Esophagus squamous epithelium (tissue), 5 donors: ENCODE measurements around the gene PDLIM3. TPM values are rescaled to one million over a fixed set of nuclear protein-coding genes. Genes with fewer than 3 reads are reported as not detected.

ENCODE experiments used
- DNase-seq: peaks from one replicate; lab custom pipeline; 2025; lab: John Stamatoyannopoulos, UW
- H3K27ac ChIP-seq, 4 donors: fragments of 200-600 bp; sonication (generic); one replicate each; pipeline ENCODE4 v1.5.1; 2016 to 2019; ENCODE audit warnings: mild to moderate bottlenecking in 1 of 4
- H3K27me3 ChIP-seq, 4 donors: fragments of 200-600 bp; sonication (generic); 1 replicate in 3 of 4; 2 replicates in 1 of 4; pipeline versions ENCODE4 v1.5.1 to v1.6.0; 2017 to 2021; ENCODE audit warnings: antibody characterized with exemption in 1 of 4
- H3K36me3 ChIP-seq, 3 donors: fragments of 200-600 bp; sonication (generic); one replicate each; pipeline ENCODE4 v1.5.1; 2016 to 2019
- H3K4me1 ChIP-seq, 3 donors: fragments of 200-600 bp; sonication (generic); one replicate each; pipeline ENCODE4 v1.5.1; 2017 to 2019
- H3K4me3 ChIP-seq, 4 donors: fragments of 200-600 bp; sonication (generic); 1 replicate in 3 of 4; 2 replicates in 1 of 4; pipeline ENCODE4 v1.5.1; 2016 to 2019; ENCODE audit warnings: mild to moderate bottlenecking in 2 of 4, moderate library complexity in 1 of 4
- H3K9me3 ChIP-seq, 3 donors: fragments of 200-600 bp; sonication (generic); one replicate each; pipeline ENCODE4 v1.5.1; 2016 to 2019
- POLR2A ChIP-seq, 4 donors: fragments of 450-650 bp; IDR thresholded peaks; one replicate each; pipeline ENCODE4 v1.6.1; 2017; ENCODE audit warnings: antibody characterized with exemption in 4 of 4, mild to moderate bottlenecking in 4 of 4, moderate library complexity in 3 of 4
- WGBS, 2 donors: methylation state at CpG; one replicate each; pipeline ENCODE4 v1.1.5; 2018; 5-methylcytosine and 5-hydroxymethylcytosine counted together
- intact Hi-C: fragments of 100-400 bp; cut with DNase I; formaldehyde crosslinking; loops from one replicate; pipeline ENCODE4 v1.15.0; 2022
- total RNA-seq, 4 donors: library from RNA; depleted of rRNA; stranded (reverse); fragments of >200 nt; gene quantifications; one replicate each; pipeline ENCODE4 v1.1.0, GENCODE V29; 2016
- TF ChIP-seq, protein P1 (sequence below), 6 experiments: fragments of 450-650 bp in 4 of 6; fragments of 200-600 bp in 2 of 6; sonication (generic) in 2 of 6; IDR thresholded peaks; one replicate each; pipeline ENCODE4 v1.5.1; 2016 to 2019; ENCODE audit warnings: antibody characterized with exemption in 6 of 6, mild to moderate bottlenecking in 4 of 6, moderate library complexity in 4 of 6
- donor health status: DM: yes; HTN: yes; CAD: no.

PDLIM3 gene
- total RNA-seq, 4 donors from 2014 or later: 13.9 to 322 (median 44.6) TPM

DNA sequence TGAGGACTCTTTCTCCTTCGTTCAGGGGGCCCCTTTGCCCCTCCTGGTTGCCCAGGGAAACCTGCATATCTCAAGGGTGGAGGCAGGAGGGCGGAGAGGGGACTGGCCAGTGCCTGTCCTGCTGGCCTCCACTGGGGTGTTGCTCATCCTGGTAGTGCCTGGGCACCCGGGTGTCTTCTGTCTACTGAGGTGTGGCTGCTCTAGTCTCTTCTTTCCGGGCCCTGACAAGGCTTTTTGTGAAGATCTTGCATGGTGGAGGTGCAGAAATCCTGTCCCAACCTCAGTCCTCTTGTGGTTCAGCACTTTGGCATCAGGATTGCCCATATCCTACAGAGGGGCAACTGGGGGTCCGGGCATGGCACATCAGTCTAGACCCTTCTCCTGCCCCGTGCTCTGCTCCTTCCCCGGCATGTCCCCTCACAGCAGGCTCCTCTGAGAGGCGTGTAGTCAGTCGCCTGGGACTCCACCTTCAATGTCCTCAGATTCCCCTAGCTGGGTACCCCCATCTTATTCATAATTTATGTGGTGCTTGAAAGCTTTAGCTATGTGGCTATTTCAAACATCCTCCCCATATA lies 65.6 kb downstream of the PDLIM3 start:
- WGBS, 2 donors: 75 to 81% methylated on average over 9 of the region's 9 CpGs
- H3K27me3 ChIP-seq: no peaks in the 10 kb centered on the region
- peaks cover 0 to 21% (median 7%) of the 10 kb centered on the region in 3 donors for H3K4me1 ChIP-seq
- intact Hi-C loops: loop anchor here (5.0 kb wide), 1 partner anchor 128 kb away; no protein-coding TSS in a partner anchor
- TF ChIP-seq, protein P1, sequence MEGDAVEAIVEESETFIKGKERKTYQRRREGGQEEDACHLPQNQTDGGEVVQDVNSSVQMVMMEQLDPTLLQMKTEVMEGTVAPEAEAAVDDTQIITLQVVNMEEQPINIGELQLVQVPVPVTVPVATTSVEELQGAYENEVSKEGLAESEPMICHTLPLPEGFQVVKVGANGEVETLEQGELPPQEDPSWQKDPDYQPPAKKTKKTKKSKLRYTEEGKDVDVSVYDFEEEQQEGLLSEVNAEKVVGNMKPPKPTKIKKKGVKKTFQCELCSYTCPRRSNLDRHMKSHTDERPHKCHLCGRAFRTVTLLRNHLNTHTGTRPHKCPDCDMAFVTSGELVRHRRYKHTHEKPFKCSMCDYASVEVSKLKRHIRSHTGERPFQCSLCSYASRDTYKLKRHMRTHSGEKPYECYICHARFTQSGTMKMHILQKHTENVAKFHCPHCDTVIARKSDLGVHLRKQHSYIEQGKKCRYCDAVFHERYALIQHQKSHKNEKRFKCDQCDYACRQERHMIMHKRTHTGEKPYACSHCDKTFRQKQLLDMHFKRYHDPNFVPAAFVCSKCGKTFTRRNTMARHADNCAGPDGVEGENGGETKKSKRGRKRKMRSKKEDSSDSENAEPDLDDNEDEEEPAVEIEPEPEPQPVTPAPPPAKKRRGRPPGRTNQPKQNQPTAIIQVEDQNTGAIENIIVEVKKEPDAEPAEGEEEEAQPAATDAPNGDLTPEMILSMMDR (IDR thresholded peaks at IDR 0.05): no peak
- TF ChIP-seq POLR2A (IDR thresholded peaks at IDR 0.05): no peak
- DNase-seq: no peak
- no peak overlapping the region for H3K27ac ChIP-seq
- H3K36me3 ChIP-seq: no peaks in the 10 kb centered on the region
- no peaks in the 10 kb centered on the region for H3K9me3 ChIP-seq
- H3K4me3 ChIP-seq: no peak overlapping the region

GRCh38 chr4:185468999-185469398 lies 66.3 kb downstream of the PDLIM3 start:
- H3K4me3 ChIP-seq: no peak overlapping the region
- H3K36me3 ChIP-seq: no peaks in the 10 kb centered on the region
- H3K27ac ChIP-seq: no peak overlapping the region
- peaks cover 0 to 21% (median 7%) of the 10 kb centered on the region in 3 donors for H3K4me1 ChIP-seq
- intact Hi-C loops: no loop called here
- DNase-seq: no peak
- no peaks in the 10 kb centered on the region for H3K27me3 ChIP-seq
- H3K9me3 ChIP-seq: no peaks in the 10 kb centered on the region
- 73 to 86% methylated on average over 2 of the region's 2 CpGs for WGBS, 2 donors
- TF ChIP-seq, protein P1 (IDR thresholded peaks at IDR 0.05): no peak
- TF ChIP-seq POLR2A (IDR thresholded peaks at IDR 0.05): no peak

DNA sequence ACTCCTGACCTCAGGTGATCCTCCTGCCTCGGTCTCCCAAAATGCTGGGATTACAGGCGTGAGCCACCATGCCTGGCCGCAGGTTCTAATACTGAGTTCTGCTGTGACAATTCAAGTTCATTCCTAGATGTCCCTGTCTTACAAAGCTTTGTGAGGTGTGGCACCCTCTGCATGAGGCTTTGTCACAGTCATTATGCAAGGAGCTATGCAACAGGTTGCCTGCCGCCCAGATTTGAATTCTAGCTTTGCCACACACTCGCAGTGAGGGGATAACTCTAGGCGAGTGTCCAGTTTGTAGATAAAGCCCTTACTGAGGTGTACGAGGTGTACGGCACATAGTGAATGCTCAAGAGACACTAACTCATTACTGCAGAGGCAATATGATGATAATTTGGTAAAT lies 67.3 kb downstream of the PDLIM3 start:
- TF ChIP-seq, protein P1 (IDR thresholded peaks at IDR 0.05): no peak
- TF ChIP-seq POLR2A (IDR thresholded peaks at IDR 0.05): no peak
- no peaks in the 10 kb centered on the region for H3K36me3 ChIP-seq
- H3K27me3 ChIP-seq: no peaks in the 10 kb centered on the region
- H3K4me3 ChIP-seq: no peak overlapping the region
- no peaks in the 10 kb centered on the region for H3K9me3 ChIP-seq
- DNase-seq: no peak
- intact Hi-C loops: no loop called here
- H3K27ac ChIP-seq: no peak overlapping the region
- 83 to 85% methylated on average over 4 to 8 of the region's 8 CpGs for WGBS, 2 donors
- peaks cover 0 to 21% (median 7%) of the 10 kb centered on the region in 3 donors for H3K4me1 ChIP-seq

GRCh38 chr4:185467101-185467500 lies 68.2 kb downstream of the PDLIM3 start:
- intact Hi-C loops: no loop called here
- Histone ChIP-seq H3K36me3 (no peaks in the 10 kb centered on the region), H3K27ac (no peak overlapping the region)

GRCh38 chr4:185465707-185466106 lies 69.6 kb downstream of the PDLIM3 start:
- TF ChIP-seq, protein P1 (IDR thresholded peaks at IDR 0.05): no peak
- TF ChIP-seq POLR2A (IDR thresholded peaks at IDR 0.05): no peak
- Histone ChIP-seq H3K4me3 (no peak overlapping the region), H3K36me3 (no peaks in the 10 kb centered on the region), H3K4me1 (peaks cover 0 to 8% (median 5%) of the 10 kb centered on the region in 3 donors), H3K27ac (no peak overlapping the region), H3K27me3 (no peaks in the 10 kb centered on the region), H3K9me3 (no peaks in the 10 kb centered on the region)
- no peak for DNase-seq
- intact Hi-C loops: no loop called here
- 83 to 84% methylated on average over 3 of the region's 3 CpGs for WGBS, 2 donors

More at GRCh38 chr4:185467101-185467500, 68.2 kb downstream of the PDLIM3 start:
- Histone ChIP-seq H3K4me1 (peaks cover 0 to 16% (median 5%) of the 10 kb centered on the region in 3 donors), H3K4me3 (no peak overlapping the region), H3K9me3 (no peaks in the 10 kb centered on the region), H3K27me3 (no peaks in the 10 kb centered on the region)
- no peak for DNase-seq
- 68 to 71% methylated on average over 4 of the region's 4 CpGs for WGBS, 2 donors
- no peak for TF ChIP-seq POLR2A (IDR thresholded peaks at IDR 0.05)
- TF ChIP-seq, protein P1 (IDR thresholded peaks at IDR 0.05): no peak
